ENCODE data around the gene FAM53A. TPM values are rescaled to one million over a fixed set of nuclear protein-coding genes. Genes with fewer than 3 reads are reported as not detected.

The FAM53A gene
- total and polyA plus RNA-seq, 2 of the 13 experiments (the other 11 are each of a cell fraction or from before 2014, with no cell fraction given): 0.48 to 1.1 TPM

DNA sequence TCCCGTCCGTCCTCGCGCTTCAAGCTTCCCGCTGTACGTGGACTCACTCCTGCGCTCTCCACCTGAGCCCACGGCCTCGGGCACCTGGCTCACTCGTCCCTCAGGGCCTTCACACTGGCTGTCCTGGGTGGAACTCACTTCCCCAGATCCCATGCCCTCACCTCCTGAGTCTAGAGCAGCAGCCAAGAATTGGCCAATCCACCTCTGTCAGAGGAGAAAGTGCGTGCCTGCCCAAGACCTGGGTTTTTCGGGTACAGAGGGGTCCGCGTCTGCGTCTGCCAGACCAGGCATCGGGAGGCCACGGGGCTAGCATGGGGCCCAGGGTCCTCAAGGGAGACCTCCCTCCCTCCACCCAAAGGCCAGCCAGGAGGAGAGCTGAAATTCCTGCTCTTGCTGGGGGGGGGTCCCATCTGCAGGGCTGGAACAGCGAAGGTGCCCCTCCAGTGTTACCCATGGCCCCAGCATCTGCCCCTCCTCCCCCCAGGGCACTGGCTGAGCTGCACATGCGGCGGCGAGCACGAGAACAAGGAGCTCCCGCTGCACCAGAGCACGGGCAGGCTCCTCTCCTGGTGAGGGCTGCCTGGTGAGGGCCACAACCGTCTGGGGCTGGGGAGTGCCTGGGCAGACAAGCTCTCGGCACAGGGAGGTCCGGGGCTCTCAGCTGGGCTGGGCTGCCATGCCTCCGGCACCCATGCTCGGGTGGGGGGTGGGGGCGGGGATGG, 47.5 kb downstream of the FAM53A start:
- TF ChIP-seq ZMYM4 (CRISPR knock-in tag; IDR thresholded peaks at IDR 0.05): no peak
- TF ChIP-seq ZNF512B (CRISPR knock-in tag; IDR thresholded peaks at IDR 0.05; ENCODE audit: borderline replicate concordance): no peak
- no peak for TF ChIP-seq LBX2 (CRISPR knock-in tag; IDR thresholded peaks at IDR 0.05; ENCODE audit: borderline replicate concordance)
- TF ChIP-seq JUND (CRISPR knock-in tag; IDR thresholded peaks at IDR 0.05): no peak
- no peak for TF ChIP-seq EED (CRISPR knock-in tag; IDR thresholded peaks at IDR 0.05)
- no peak for TF ChIP-seq MAZ (IDR thresholded peaks at IDR 0.05; ENCODE audit: borderline replicate concordance, low read depth, low read length)
- TF ChIP-seq MAZ (CRISPR knock-in tag; IDR thresholded peaks at IDR 0.05; ENCODE audit: low read depth): no peak
- TF ChIP-seq PLRG1 (conservative IDR thresholded peaks at IDR 0.05): no peak
- no peak for TF ChIP-seq ZNF678 (CRISPR knock-in tag; IDR thresholded peaks at IDR 0.05)
- TF ChIP-seq EHMT2 (IDR thresholded peaks at IDR 0.05; ENCODE audit: borderline replicate concordance, low read depth, low read length): no peak
- TF ChIP-seq ATRX (CRISPR knock-in tag; IDR thresholded peaks at IDR 0.05; ENCODE audit: borderline replicate concordance): no peak
- TF ChIP-seq FOXK1 (CRISPR knock-in tag; IDR thresholded peaks at IDR 0.05; ENCODE audit: borderline replicate concordance, low read depth): no peak
- TF ChIP-seq ZNF24 (IDR thresholded peaks at IDR 0.05): no peak
- TF ChIP-seq, protein P1, sequence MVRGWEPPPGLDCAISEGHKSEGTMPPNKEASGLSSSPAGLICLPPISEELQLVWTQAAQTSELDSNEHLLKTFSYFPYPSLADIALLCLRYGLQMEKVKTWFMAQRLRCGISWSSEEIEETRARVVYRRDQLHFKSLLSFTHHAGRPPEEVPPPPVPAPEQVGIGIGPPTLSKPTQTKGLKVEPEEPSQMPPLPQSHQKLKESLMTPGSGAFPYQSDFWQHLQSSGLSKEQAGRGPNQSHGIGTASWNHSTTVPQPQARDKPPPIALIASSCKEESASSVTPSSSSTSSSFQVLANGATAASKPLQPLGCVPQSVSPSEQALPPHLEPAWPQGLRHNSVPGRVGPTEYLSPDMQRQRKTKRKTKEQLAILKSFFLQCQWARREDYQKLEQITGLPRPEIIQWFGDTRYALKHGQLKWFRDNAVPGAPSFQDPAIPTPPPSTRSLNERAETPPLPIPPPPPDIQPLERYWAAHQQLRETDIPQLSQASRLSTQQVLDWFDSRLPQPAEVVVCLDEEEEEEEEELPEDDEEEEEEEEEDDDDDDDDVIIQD (CRISPR knock-in tag; IDR thresholded peaks at IDR 0.05; ENCODE audit: low read depth): no peak
- TF ChIP-seq, protein P2, sequence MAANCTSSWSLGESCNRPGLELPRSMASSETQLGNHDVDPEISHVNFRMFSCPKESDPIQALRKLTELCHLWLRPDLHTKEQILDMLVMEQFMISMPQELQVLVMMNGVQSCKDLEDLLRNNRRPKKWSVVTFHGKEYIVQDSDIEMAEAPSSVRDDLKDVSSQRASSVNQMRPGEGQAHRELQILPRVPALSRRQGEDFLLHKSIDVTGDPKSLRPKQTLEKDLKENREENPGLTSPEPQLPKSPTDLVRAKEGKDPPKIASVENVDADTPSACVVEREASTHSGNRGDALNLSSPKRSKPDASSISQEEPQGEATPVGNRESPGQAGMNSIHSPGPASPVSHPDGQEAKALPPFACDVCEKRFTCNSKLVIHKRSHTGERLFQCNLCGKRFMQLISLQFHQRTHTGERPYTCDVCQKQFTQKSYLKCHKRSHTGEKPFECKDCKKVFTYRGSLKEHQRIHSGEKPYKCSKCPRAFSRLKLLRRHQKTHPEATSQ (CRISPR knock-in tag; IDR thresholded peaks at IDR 0.05; ENCODE audit: borderline replicate concordance): no peak
- TF ChIP-seq FOXJ3 (CRISPR knock-in tag; IDR thresholded peaks at IDR 0.05; ENCODE audit: borderline replicate concordance): no peak
- DNase-seq (ENCODE audit: low spot score): no peak
- Histone ChIP-seq H3K9me3 (ENCODE audit: low read length) (no peaks in the 10 kb centered on the region), H3K4me3 (replicated peaks in 1 of 3; ENCODE audit: insufficient read depth in 1 of 3, low read depth in 2 of 3, low read length in 3 of 3) (no peak overlapping the region), H3K36me3 (replicated peaks in 1 of 2; ENCODE audit: control insufficient read depth in 1 of 2, insufficient read depth in 2 of 2, low read length in 2 of 2) (no peaks in the 10 kb centered on the region), H2AFZ (ENCODE audit: low read length) (no peak overlapping the region), H3K9ac (ENCODE audit: insufficient read depth, low read depth, low read length) (no peak overlapping the region), H4K20me1 (ENCODE audit: insufficient read depth, low read length) (no peaks in the 10 kb centered on the region), H3K27me3 (ENCODE audit: control insufficient read depth in 1 of 2, insufficient read depth in 2 of 2, low read length in 2 of 2) (peaks cover 0 to 43% of the 10 kb centered on the region in 2 experiments; a peak in 4 of 5 replicates), H3K4me1 (ENCODE audit: insufficient read depth, low read length) (peaks cover 40% of the 10 kb centered on the region), H3K27ac (ENCODE audit: extremely low read length, insufficient read depth, low read length) (no peak overlapping the region), H3K4me2 (ENCODE audit: low read depth, low read length) (no peak overlapping the region), H3K79me2 (ENCODE audit: insufficient read depth, low read length) (no peaks in the 10 kb centered on the region)
- ChIA-PET POLR2A (no interaction called here), CTCF (ENCODE audit: low intra/inter-chr PET ratio, low total read pairs) (no interaction called here)
- WGBS (ENCODE audit: low lambda C conversion rate): 45% methylated on average over 22 of the region's 30 CpGs
- intact Hi-C loops (cut with micrococcal nuclease; ENCODE audit: unreplicated experiment): no loop called here
- FAIRE-seq: no peak
- in situ Hi-C loops (cut with HindIII; ENCODE audit: extremely low pct_ligation_motif_present, low pct_unique_long_range_greater_than_20kb): no loop called here
- no peak for ATAC-seq
- no TSS peak for BruUV-seq (replicated peaks)

Data from HepG2 (cell line).